IPS DF 19.7 (cell line): ENCODE results near the gene POLD3.

Experiments
- DNase-seq: peaks from one replicate; pipeline ENCODE4 v3.0.0-alpha.2; 2013; ENCODE audit warnings: low read depth, low spot score

POLD3 gene

DNA sequence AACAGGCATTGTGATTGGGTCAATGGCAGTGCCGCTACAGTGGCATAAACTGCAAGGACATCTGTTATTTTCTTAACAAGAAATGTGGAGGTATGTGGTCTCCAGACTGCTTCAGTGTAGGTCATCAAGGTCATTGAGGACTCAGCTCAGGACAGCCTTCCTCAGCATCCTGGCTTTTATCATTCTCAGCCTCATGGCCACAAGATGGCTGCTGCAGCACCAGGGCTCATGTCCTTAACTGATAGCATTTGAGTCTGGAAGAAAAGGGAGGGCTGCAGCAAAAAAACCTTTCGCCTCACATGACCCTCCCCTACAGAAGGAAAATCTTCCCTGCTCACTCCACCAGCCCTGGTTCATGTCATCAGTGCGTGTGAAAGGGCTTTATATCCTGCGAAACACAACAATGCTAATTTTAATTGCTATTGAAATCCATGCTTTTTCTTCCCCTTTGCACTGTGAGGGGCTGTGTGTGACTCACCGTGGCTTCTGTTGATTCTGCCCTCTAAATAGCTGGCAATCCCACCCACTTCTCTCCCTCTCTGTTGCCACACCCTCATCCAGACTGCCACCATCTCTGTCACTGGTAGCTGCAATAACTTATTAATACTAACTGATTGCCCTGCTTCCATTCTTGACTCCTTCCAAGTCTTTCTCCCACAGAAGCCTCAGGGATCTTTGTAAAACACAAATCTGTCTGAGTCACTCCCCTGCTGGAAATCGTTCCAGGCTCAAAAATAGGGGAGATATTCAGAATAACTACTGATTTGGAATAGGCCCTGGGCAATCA lies 95.0 kb downstream of the POLD3 start:
- no peak for DNase-seq

DNA sequence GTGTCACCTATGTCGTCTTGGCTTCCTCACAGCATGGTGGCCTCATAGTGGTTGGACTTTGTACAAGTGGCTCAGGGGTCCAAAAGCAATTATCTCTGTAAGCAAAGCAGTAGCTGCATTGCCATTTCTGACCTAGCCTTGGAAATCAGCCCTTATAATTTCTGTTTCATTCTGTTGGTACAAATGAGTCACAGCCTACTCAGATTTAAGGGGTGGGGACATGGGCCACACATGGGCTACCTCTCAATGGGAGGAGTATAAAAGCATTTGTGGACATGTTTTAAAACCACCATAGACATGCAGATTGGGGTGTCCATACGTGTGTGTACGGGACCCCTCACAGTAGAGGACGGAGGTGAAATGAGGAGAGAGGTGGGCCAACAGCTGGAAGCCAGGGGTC lies 97.3 kb downstream of the POLD3 start:
- no peak for DNase-seq

DNA sequence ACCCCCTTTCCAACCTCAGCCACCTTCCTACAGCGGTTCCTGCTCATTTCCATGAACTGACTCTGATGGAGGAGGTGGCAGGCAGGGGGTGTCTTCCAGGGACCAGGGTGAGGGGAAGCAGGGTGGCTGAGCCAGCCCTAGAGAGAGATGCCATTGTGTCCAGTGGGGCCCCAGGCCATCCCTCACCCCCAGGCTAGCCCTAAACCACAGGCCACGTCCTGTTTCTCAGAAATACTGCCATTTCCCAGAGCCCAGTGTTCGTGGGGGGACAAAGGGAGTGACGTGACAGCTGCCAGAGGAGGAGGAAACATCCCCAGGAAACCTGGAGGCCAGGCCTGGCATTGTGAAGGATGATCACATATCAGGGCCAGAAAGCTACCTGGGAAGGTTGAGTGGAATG lies 99.4 kb downstream of the POLD3 start:
- no peak for DNase-seq
